Small intestine (tissue), 7 donors: ENCODE data around the gene TMPRSS6. TPM values are rescaled to one million over a fixed set of nuclear protein-coding genes. Genes with fewer than 3 reads are reported as not detected.

ENCODE experiments used
- DNase-seq, 2 donors: peaks; one replicate each; pipeline versions ENCODE4 v3.0.0 to v3.0.0-alpha.2; 2013
- FAIRE-seq: peaks from 2 replicates; lab custom pipeline; 2012; peaks lifted over from hg19 to GRCh38; lab: Jason Lieb, UNC
- H3K27ac ChIP-seq, 3 donors: one replicate each; pipeline ENCODE4 v1.5.1; 2013; ENCODE audit warnings: low read length in 2 of 3, mild to moderate bottlenecking in 2 of 3, control low read depth in 1 of 3, inconsistent platforms in 1 of 3, low read depth in 1 of 3, moderate library complexity in 1 of 3
- H3K27me3 ChIP-seq, 3 donors: one replicate each; pipeline ENCODE4 v1.6.1; 2013; ENCODE audit warnings: low read length in 3 of 3, inconsistent platforms in 1 of 3; ENCODE audit not compliant: control insufficient read depth in 3 of 3, insufficient read depth in 3 of 3
- H3K36me3 ChIP-seq, 3 donors: one replicate each; pipeline ENCODE4 v1.6.1; 2013; ENCODE audit warnings: low read length in 3 of 3, inconsistent platforms in 1 of 3, low read depth in 1 of 3, mild to moderate bottlenecking in 1 of 3, moderate library complexity in 1 of 3; ENCODE audit not compliant: control insufficient read depth in 3 of 3, insufficient read depth in 2 of 3
- H3K4me1 ChIP-seq, 3 donors: one replicate each; pipeline ENCODE4 v1.6.1; 2013; ENCODE audit warnings: low read length in 2 of 3, inconsistent platforms in 1 of 3, low read depth in 1 of 3, mild to moderate bottlenecking in 1 of 3, moderate library complexity in 1 of 3; ENCODE audit not compliant: control insufficient read depth in 3 of 3, insufficient read depth in 2 of 3
- H3K4me3 ChIP-seq, 3 donors: one replicate each; pipeline ENCODE4 v1.5.1; 2013; ENCODE audit warnings: low read length in 3 of 3, control low read depth in 1 of 3, inconsistent platforms in 1 of 3, low read depth in 1 of 3, mild to moderate bottlenecking in 1 of 3, moderate library complexity in 1 of 3
- H3K9me3 ChIP-seq, 2 donors: one replicate each; pipeline ENCODE4 v1.6.1; 2013; ENCODE audit warnings: low read depth in 1 of 2, low read length in 1 of 2; ENCODE audit not compliant: control insufficient read depth in 2 of 2, insufficient read depth in 1 of 2
- WGBS, 3 donors: extraction: QIAGEN DNeasy Blood & Tissue Kit; methylation state at CpG; one replicate each; pipeline ENCODE4 v1.1.7; 2013; 5-methylcytosine and 5-hydroxymethylcytosine counted together
- polyA plus RNA-seq, 4 donors: library from polyadenylated mRNA; stranded (reverse) in 3 of 4; unstranded in 1 of 4; fragments of 200-250 nt in 3 of 4; fragments of 120-200 nt in 1 of 4; gene quantifications; one replicate each; pipeline versions ENCODE4 v1.2.1 to v1.2.3, GENCODE V29; 2013
- donor health status: healthy with polysubstance abuse.
- donor health status: control.
- donor health status: control.
- donor health status: Bipolar disorder and iron deficiency.
- donor health status: healthy.

Gene TMPRSS6
- polyA plus RNA-seq, 4 donors, result 0.40 to 4.2 (median 1.3) TPM

DNA sequence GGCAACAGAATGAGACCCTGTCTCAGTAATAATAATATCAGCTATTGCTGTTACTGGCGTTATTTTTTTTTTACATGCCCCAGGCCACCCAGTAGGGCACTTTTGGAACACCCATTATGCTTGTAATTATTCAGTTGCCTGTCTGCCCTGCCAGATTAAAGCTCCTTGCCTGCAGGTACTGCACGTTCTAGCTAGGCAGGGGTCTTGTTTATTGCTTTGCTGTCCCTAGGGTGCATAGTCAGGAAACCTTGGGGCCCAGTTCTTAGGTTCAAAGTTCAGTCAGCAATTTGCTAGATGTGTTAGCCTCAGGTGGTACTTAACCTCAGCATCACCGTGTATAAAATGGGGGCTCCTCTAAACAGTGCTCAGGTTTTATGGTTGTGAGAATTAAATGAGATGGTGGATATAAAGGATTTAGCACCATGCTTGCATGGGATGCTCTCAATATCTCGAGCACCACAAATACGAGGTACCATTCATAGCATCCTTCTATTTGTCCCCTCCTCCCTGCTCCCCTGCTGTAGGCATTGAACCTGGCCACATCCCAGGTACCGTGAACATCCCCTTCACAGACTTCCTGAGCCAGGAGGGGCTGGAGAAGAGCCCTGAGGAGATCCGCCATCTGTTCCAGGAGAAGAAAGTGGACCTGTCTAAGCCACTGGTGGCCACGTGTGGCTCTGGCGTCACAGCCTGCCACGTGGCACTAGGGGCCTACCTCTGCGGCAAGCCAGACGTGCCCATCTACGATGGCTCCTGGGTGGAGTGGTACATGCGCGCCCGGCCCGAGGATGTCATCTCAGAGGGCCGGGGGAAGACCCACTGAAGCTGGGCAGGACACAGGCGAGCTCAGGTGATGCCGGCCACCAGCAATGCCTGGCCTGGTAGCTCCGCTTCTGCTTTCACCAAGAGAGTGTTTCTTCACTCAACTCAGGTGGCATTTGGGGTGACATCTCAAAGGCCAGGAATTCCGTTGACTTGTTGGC, 80.5 kb downstream of the TMPRSS6 start:
- H3K27ac ChIP-seq, result peak overlapping the region in 2 of 3 donors; percentile 18 to 24
- H3K27me3 ChIP-seq, result no peaks in the 10 kb centered on the region
- no peak for DNase-seq
- peaks cover 2 to 73% (median 8%) of the 10 kb centered on the region in 3 donors for H3K4me1 ChIP-seq
- peaks cover 9 to 80% (median 12%) of the 10 kb centered on the region in 3 donors for H3K36me3 ChIP-seq
- no peak overlapping the region for H3K4me3 ChIP-seq
- no peaks in the 10 kb centered on the region for H3K9me3 ChIP-seq
- 82 to 90% (median 83%) methylated on average over 22 of the region's 22 CpGs for WGBS, 3 donors
- FAIRE-seq, result no peak

- WGBS, 3 donors, result 46 to 73% (median 53%) methylated on average over 7 of the region's 7 CpGs
- no peak overlapping the region for H3K4me3 ChIP-seq
- H3K4me1 ChIP-seq, result peaks cover 0 to 74% (median 3%) of the 10 kb centered on the region in 3 donors
- peak overlapping the region in 1 of 3 donors; percentile 53 for H3K27ac ChIP-seq
- FAIRE-seq (no peak), DNase-seq (no peak)
- H3K27me3 ChIP-seq, result no peaks in the 10 kb centered on the region
- H3K36me3 ChIP-seq, result peaks cover 9 to 81% (median 12%) of the 10 kb centered on the region in 3 donors
- H3K9me3 ChIP-seq, result no peaks in the 10 kb centered on the region
These were observed 82.0 kb downstream of the TMPRSS6 start for GRCh38 chr22:37027556-37027955.

DNA sequence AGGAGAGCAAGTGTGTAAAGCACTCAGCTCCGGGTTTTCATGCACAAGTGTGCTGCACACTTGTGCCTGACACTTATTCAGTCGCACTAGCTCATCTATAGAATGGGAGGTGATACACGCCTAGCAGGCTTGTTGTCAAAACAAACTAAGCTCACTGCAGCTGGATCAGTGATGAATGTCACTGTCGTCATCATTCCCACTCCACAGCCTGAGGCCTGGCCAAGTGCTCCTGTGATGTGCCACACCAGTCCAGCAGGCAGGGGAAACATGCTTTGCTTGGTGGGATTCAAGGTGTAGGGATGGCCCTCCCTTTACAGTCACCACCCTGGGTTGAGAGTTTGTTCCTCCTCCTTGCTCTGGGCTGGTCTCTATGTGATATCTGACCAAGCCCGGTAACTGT, 83.2 kb downstream of the TMPRSS6 start:
- FAIRE-seq (no peak), DNase-seq (no peak)
- Histone ChIP-seq H3K27ac (peak overlapping the region in 2 of 3 donors; percentile 95 to 99), H3K9me3 (no peaks in the 10 kb centered on the region), H3K4me1 (peaks cover 0 to 75% (median 3%) of the 10 kb centered on the region in 3 donors), H3K27me3 (no peaks in the 10 kb centered on the region), H3K4me3 (peak overlapping the region in 2 of 3 donors; percentile 64 to 75), H3K36me3 (peaks cover 9 to 80% (median 12%) of the 10 kb centered on the region in 3 donors)
- WGBS, 3 donors, result 57 to 81% (median 72%) methylated on average over 5 of the region's 5 CpGs

GRCh38 chr22:37025500-37026070, 83.9 kb downstream of the TMPRSS6 start:
- Histone ChIP-seq H3K9me3 (no peaks in the 10 kb centered on the region), H3K36me3 (peaks cover 9 to 75% (median 9%) of the 10 kb centered on the region in 3 donors), H3K27me3 (no peaks in the 10 kb centered on the region), H3K4me3 (peak overlapping the region in 2 of 3 donors; percentile 64 to 75), H3K27ac (peak overlapping the region; percentile 91 to 99 (median 95)), H3K4me1 (peaks cover 0 to 76% (median 0%) of the 10 kb centered on the region in 3 donors)
- peak in 1 of 2 donors; percentile 26 for DNase-seq
- 44 to 71% (median 52%) methylated on average over 10 of the region's 10 CpGs for WGBS, 3 donors
- no peak for FAIRE-seq

GRCh38 chr22:37024339-37025157, 85.0 kb downstream of the TMPRSS6 start:
- no peaks in the 10 kb centered on the region for H3K9me3 ChIP-seq
- H3K4me1 ChIP-seq, result peaks cover 0 to 79% (median 0%) of the 10 kb centered on the region in 3 donors
- peak overlapping the region in 2 of 3 donors; percentile 64 to 75 for H3K4me3 ChIP-seq
- H3K27me3 ChIP-seq, result no peaks in the 10 kb centered on the region
- FAIRE-seq (no peak), DNase-seq (peak in 1 of 2 donors; percentile 54)
- peak overlapping the region; percentile 91 to 99 (median 95) for H3K27ac ChIP-seq
- H3K36me3 ChIP-seq, result peaks cover 9 to 65% (median 9%) of the 10 kb centered on the region in 3 donors
- WGBS, 3 donors, result 55 to 82% (median 55%) methylated on average over 61 to 71 of the region's 71 CpGs

GRCh38 chr22:37023743-37024338, 85.7 kb downstream of the TMPRSS6 start:
- Histone ChIP-seq H3K36me3 (peaks cover 4 to 58% (median 7%) of the 10 kb centered on the region in 3 donors), H3K9me3 (no peaks in the 10 kb centered on the region), H3K27me3 (no peaks in the 10 kb centered on the region), H3K4me1 (peaks cover 0 to 72% (median 0%) of the 10 kb centered on the region in 3 donors), H3K4me3 (peak overlapping the region in 2 of 3 donors; percentile 64 to 75), H3K27ac (peak overlapping the region; percentile 91 to 99 (median 95))
- FAIRE-seq, result no peak
- DNase-seq, result peak; percentile 84 to 94
- 45 to 74% (median 73%) methylated on average over 27 to 34 of the region's 34 CpGs for WGBS, 3 donors

DNA sequence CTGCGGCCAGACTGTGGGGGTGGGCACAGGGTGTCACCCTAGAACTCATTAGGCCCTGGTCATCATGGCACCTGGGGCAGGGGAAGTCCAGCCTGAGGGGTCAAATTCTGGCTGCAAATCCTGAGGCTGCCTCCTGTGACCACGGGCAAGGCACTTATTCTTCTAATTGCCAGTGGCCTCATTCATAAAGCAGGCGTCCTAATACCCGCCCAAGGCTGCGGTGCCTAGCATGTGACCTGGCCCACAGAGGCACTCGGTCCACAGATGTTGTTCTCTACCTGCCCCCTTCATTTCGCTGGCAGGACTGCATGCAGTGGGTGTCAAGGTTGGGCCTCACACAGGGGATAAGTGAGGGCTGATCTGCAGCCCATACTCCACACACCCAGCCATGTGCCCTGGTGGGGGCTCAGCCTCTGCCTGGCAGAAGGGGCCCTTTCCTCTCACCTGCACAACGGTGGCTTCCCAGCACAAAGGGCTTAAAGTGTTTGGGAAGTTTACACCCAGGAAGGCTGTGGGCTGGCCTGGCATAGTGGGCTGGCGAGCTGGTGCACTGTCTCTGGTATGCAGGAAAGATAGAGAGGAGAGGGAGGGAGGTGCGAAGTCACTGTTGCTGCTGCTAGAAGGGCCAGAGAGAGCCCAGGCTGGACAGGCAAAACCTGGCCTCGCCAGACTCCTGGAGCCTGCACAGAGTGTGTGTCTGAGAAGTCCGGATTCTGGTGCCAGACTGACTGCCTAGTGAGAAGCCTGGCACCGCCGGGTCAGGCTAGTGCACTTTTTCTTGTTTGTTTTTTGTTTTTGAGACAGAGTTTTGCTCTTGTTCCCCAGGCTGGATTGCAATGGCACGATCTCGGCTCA, 86.8 kb downstream of the TMPRSS6 start:
- peaks cover 0 to 69% (median 7%) of the 10 kb centered on the region in 3 donors for H3K4me1 ChIP-seq
- no peaks in the 10 kb centered on the region for H3K9me3 ChIP-seq
- H3K27me3 ChIP-seq, result no peaks in the 10 kb centered on the region
- no peak for FAIRE-seq
- peak overlapping the region; percentile 91 to 99 (median 95) for H3K27ac ChIP-seq
- no peak overlapping the region for H3K4me3 ChIP-seq
- WGBS, 3 donors, result 44 to 70% (median 48%) methylated on average over 16 of the region's 16 CpGs
- peaks cover 3 to 56% (median 3%) of the 10 kb centered on the region in 3 donors for H3K36me3 ChIP-seq
- DNase-seq, result peak in 1 of 2 donors; percentile 45
